ENCODE measurements around the gene HMMR. TPM values are rescaled to one million over a fixed set of nuclear protein-coding genes. Genes with fewer than 3 reads are reported as not detected.

HMMR gene
- total RNA-seq, 4 donors from 2014 or later, result 2.2 to 7.9 (median 3.7) TPM

DNA sequence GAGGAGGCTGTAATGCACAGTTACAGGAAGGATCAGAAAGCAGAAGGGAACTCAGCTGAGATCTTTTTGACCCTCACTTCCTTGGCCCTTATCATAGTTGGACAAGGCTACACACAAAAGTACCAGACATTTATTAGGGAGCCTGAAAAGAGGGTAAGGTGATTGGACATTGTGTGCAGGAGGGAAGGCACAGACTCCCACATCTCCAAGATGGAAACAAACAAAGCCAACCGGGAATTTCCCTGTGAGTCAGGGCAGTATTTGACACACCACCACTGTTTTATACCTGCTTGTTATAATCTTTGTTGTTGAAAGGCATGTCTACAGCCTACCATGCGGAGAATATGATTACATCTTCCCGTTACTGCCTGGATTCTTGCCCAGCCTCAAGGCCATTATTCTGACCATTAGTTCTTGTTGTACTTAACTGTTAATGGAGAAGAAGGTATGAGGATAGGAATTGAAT is 26.0 kb upstream of the HMMR start:
- TF ChIP-seq, protein P1, sequence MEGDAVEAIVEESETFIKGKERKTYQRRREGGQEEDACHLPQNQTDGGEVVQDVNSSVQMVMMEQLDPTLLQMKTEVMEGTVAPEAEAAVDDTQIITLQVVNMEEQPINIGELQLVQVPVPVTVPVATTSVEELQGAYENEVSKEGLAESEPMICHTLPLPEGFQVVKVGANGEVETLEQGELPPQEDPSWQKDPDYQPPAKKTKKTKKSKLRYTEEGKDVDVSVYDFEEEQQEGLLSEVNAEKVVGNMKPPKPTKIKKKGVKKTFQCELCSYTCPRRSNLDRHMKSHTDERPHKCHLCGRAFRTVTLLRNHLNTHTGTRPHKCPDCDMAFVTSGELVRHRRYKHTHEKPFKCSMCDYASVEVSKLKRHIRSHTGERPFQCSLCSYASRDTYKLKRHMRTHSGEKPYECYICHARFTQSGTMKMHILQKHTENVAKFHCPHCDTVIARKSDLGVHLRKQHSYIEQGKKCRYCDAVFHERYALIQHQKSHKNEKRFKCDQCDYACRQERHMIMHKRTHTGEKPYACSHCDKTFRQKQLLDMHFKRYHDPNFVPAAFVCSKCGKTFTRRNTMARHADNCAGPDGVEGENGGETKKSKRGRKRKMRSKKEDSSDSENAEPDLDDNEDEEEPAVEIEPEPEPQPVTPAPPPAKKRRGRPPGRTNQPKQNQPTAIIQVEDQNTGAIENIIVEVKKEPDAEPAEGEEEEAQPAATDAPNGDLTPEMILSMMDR (IDR thresholded peaks at IDR 0.05), result no peak
- TF ChIP-seq EP300 (IDR thresholded peaks at IDR 0.05), result no peak
- TF ChIP-seq POLR2AphosphoS5 (IDR thresholded peaks at IDR 0.05), result no peak
- TF ChIP-seq POLR2A (IDR thresholded peaks at IDR 0.05), result no peak
- Histone ChIP-seq H3K9me3 (no peaks in the 10 kb centered on the region), H3K36me3 (no peaks in the 10 kb centered on the region), H3K4me3 (no peak overlapping the region), H3K4me1 (peaks cover 21% of the 10 kb centered on the region), H3K27me3 (no peaks in the 10 kb centered on the region), H3K27ac (no peak overlapping the region)
- WGBS, result 56% methylated on average over 3 of the region's 3 CpGs
- DNase-seq (ENCODE audit: low spot score in 2 of 2), result no peak

DNA sequence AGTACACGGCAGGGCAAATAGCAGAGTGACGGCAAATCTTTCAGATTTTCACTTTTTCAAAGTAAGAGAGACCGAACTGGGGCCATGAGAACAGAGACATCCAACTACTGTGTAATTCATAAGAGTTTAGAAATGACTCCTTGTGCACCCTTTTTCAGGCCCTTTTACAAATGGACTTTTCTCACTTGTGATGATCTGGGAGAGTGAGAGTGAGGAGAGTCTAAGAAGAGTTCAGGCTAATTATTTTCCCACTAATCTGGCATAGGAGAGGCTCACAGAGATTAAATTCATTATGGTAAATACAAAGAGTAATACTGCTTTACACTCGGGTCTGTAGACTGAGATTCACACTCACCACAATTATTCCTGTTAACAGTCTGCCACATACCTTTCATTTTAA is 23.9 kb upstream of the HMMR start:
- Histone ChIP-seq H3K36me3 (peaks cover 8% of the 10 kb centered on the region), H3K4me1 (peaks cover 29% of the 10 kb centered on the region), H3K4me3 (peak overlapping the region; percentile 72), H3K27ac (peak overlapping the region; percentile 89), H3K27me3 (no peaks in the 10 kb centered on the region), H3K9me3 (no peaks in the 10 kb centered on the region)
- TF ChIP-seq POLR2AphosphoS5 (IDR thresholded peaks at IDR 0.05), result no peak
- TF ChIP-seq EP300 (IDR thresholded peaks at IDR 0.05), result no peak
- 72% methylated on average over 4 of the region's 4 CpGs for WGBS
- no peak for DNase-seq (ENCODE audit: low spot score in 2 of 2)

DNA sequence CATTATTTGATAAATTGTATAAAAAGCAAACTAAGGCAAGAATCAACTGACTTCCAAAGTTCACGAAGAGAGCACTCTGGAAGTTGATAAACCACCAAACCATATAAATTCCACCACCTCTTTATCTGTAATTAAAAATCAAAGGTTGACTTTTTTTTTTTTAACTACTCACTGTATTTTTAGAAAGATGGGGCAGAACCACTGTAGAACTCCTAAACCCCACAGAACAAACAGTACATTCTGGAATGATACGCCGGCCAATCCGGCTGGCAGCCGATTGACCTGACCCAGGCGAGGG is 23.5 kb upstream of the HMMR start:
- H3K4me1 ChIP-seq, result peaks cover 29% of the 10 kb centered on the region

GRCh38 chr5:163437309-163438182 is 22.9 kb upstream of the HMMR start, which contains the start of gene CCNG1:
Gene CCNG1 (plus strand): TSS chr5:163437595. CDS start chr5:163439257, 1,662 bp downstream.
- Histone ChIP-seq H3K36me3 (peaks cover 16% of the 10 kb centered on the region), H3K9me3 (no peaks in the 10 kb centered on the region), H3K27ac (peak within 1 kb of the TSS; percentile 89), H3K27me3 (no peaks in the 10 kb centered on the region), H3K4me3 (peak within 1 kb of the TSS; percentile 72), H3K4me1 (peaks cover 29% of the 10 kb centered on the region)
- under 1% methylated on average over 27 of the region's 51 CpGs for WGBS
- TF ChIP-seq EP300 (IDR thresholded peaks at IDR 0.05) (no peak), POLR2A (IDR thresholded peaks at IDR 0.05) (peak; percentile 70), POLR2AphosphoS5 (IDR thresholded peaks at IDR 0.05) (peak in 2 of 3 donors; percentile 28 to 37)
- TF ChIP-seq, protein P1 (IDR thresholded peaks at IDR 0.05), result no peak
- DNase-seq (ENCODE audit: low spot score in 2 of 2), result peak; percentile 96 to 97

More for the DNA sequence above, 23.5 kb upstream of the HMMR start:
- H3K9me3 ChIP-seq, result no peaks in the 10 kb centered on the region
- no peak for TF ChIP-seq EP300 (IDR thresholded peaks at IDR 0.05)
- no peak for TF ChIP-seq POLR2A (IDR thresholded peaks at IDR 0.05)
- TF ChIP-seq POLR2AphosphoS5 (IDR thresholded peaks at IDR 0.05), result no peak
- TF ChIP-seq, protein P1 (IDR thresholded peaks at IDR 0.05), result no peak
- peaks cover 10% of the 10 kb centered on the region for H3K36me3 ChIP-seq
- WGBS, result 3% methylated on average over 6 of the region's 6 CpGs
- no peak for DNase-seq (ENCODE audit: low spot score in 2 of 2)
- H3K27ac ChIP-seq, result peak overlapping the region; percentile 89
- H3K4me3 ChIP-seq, result peak overlapping the region; percentile 72
- no peaks in the 10 kb centered on the region for H3K27me3 ChIP-seq

DNA sequence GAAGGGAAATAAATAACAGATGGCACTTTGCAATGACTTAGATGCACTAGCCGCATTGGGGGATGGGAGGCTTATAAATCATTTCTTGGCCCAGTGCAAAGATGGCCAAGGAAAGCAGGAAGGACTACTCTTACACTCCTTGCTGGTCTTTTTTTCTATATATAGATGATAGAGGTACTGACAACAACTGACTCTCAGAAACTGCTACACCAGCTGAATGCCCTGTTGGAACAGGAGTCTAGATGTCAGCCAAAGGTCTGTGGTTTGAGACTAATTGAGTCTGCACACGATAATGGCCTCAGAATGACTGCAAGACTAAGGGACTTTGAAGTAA is 21.4 kb upstream of the HMMR start:
- H3K27ac ChIP-seq, result no peak overlapping the region
- DNase-seq (ENCODE audit: low spot score in 2 of 2), result no peak
- no peaks in the 10 kb centered on the region for H3K27me3 ChIP-seq
- TF ChIP-seq POLR2AphosphoS5 (IDR thresholded peaks at IDR 0.05), result no peak
- no peak for TF ChIP-seq POLR2A (IDR thresholded peaks at IDR 0.05)
- TF ChIP-seq EP300 (IDR thresholded peaks at IDR 0.05), result no peak
- TF ChIP-seq, protein P1 (IDR thresholded peaks at IDR 0.05), result no peak
- no peak overlapping the region for H3K4me3 ChIP-seq
- 39% methylated on average over 2 of the region's 2 CpGs for WGBS
- H3K9me3 ChIP-seq, result no peaks in the 10 kb centered on the region
- H3K36me3 ChIP-seq, result peaks cover 31% of the 10 kb centered on the region
- H3K4me1 ChIP-seq, result peaks cover 29% of the 10 kb centered on the region
